ENCODE data around the gene CLTCL1. TPM values are rescaled to one million over a fixed set of nuclear protein-coding genes. Genes with fewer than 3 reads are reported as not detected.

Gene CLTCL1
- total RNA-seq, 2 donors from 2014 or later, result 19.1 to 29.7 TPM

GRCh38 chr22:19218541-19219233 is 72.8 kb downstream of the CLTCL1 start:
- Histone ChIP-seq H3K27me3 (no peaks in the 10 kb centered on the region), H3K9me3 (no peaks in the 10 kb centered on the region), H3K4me1 (peaks cover 0 to 15% of the 10 kb centered on the region in 2 donors), H3K36me3 (peaks cover 50% of the 10 kb centered on the region), H3K27ac (peak overlapping the region; percentile 64 to 65), H3K4me3 (no peak overlapping the region)
- no peak for DNase-seq (ENCODE audit: low spot score)
- TF ChIP-seq CTCF (IDR thresholded peaks at IDR 0.05), result no peak

- Histone ChIP-seq H3K36me3 (peaks cover 35% of the 10 kb centered on the region), H3K27ac (no peak overlapping the region)
- TF ChIP-seq CTCF (IDR thresholded peaks at IDR 0.05), result no peak
These were observed 74.9 kb downstream of the CLTCL1 start for GRCh38 chr22:19216579-19216978.

GRCh38 chr22:19215360-19215759 is 76.2 kb downstream of the CLTCL1 start:
- no peaks in the 10 kb centered on the region for H3K27me3 ChIP-seq
- H3K27ac ChIP-seq, result no peak overlapping the region
- DNase-seq (ENCODE audit: low spot score), result no peak
- H3K4me1 ChIP-seq, result peaks cover 0 to 15% of the 10 kb centered on the region in 2 donors
- no peaks in the 10 kb centered on the region for H3K9me3 ChIP-seq
- TF ChIP-seq CTCF (IDR thresholded peaks at IDR 0.05), result peak in 1 of 2 donors; percentile 4
- no peak overlapping the region for H3K4me3 ChIP-seq
- H3K36me3 ChIP-seq, result peaks cover 26% of the 10 kb centered on the region

More at GRCh38 chr22:19216579-19216978, 74.9 kb downstream of the CLTCL1 start:
- DNase-seq (ENCODE audit: low spot score), result no peak
- no peaks in the 10 kb centered on the region for H3K9me3 ChIP-seq
- H3K27me3 ChIP-seq, result no peaks in the 10 kb centered on the region
- no peak overlapping the region for H3K4me3 ChIP-seq
- peaks cover 0 to 15% of the 10 kb centered on the region in 2 donors for H3K4me1 ChIP-seq

- H3K27me3 ChIP-seq, result no peaks in the 10 kb centered on the region
- no peak for TF ChIP-seq CTCF (IDR thresholded peaks at IDR 0.05)
- H3K27ac ChIP-seq, result no peak overlapping the region
- no peaks in the 10 kb centered on the region for H3K9me3 ChIP-seq
- peaks cover 30% of the 10 kb centered on the region for H3K36me3 ChIP-seq
- DNase-seq (ENCODE audit: low spot score), result no peak
- H3K4me1 ChIP-seq, result peaks cover 0 to 10% of the 10 kb centered on the region in 2 donors
- H3K4me3 ChIP-seq, result no peak overlapping the region
These were observed 77.4 kb downstream of the CLTCL1 start for GRCh38 chr22:19214078-19214473.

- DNase-seq (ENCODE audit: low spot score), result no peak
- peaks cover 35% of the 10 kb centered on the region for H3K36me3 ChIP-seq
- TF ChIP-seq CTCF (IDR thresholded peaks at IDR 0.05), result no peak
These were observed 78.0 kb downstream of the CLTCL1 start for GRCh38 chr22:19213442-19214077.

More at GRCh38 chr22:19213442-19214077, 78.0 kb downstream of the CLTCL1 start:
- no peaks in the 10 kb centered on the region for H3K27me3 ChIP-seq
- H3K4me1 ChIP-seq, result peaks cover 0 to 5% of the 10 kb centered on the region in 2 donors
- H3K27ac ChIP-seq, result no peak overlapping the region
- H3K9me3 ChIP-seq, result no peaks in the 10 kb centered on the region
- no peak overlapping the region for H3K4me3 ChIP-seq
